Inflammatory macrophage treated with lipopolysaccharide for 1 hour (primary cell): Measurements from ENCODE around the gene ZNF750.
"Not testable (repeated sequence)": the region's sequence is repeated elsewhere in the genome, so short reads cannot be mapped to it uniquely, and the experiment has no call there.

Experiments
- DNase-seq, 2 donors: peaks; one replicate each; pipeline ENCODE4 v3.0.0-alpha.2; 2020 to 2022

ZNF750 gene

DNA sequence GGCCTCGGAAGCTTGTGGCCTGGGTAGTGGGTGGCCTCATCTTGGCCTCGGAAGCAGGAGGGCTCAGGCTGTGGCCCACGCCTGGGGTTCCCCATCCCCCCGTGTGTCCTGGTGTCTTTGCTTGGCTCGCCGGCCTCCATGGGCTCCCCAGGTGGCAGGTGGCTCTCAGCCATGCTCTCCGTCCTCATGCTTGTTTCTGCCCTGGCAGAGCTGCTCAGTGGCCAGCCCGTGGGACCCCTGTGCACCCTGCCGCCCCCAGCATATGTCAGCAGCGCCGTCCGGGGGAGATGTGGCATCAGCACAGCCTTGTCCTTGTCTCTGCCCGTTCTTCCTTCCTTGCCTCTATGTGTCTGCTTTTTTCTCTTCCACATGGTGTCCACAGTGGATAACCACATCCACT is 49.4 kb downstream of the ZNF750 start:
- no peak for DNase-seq

DNA sequence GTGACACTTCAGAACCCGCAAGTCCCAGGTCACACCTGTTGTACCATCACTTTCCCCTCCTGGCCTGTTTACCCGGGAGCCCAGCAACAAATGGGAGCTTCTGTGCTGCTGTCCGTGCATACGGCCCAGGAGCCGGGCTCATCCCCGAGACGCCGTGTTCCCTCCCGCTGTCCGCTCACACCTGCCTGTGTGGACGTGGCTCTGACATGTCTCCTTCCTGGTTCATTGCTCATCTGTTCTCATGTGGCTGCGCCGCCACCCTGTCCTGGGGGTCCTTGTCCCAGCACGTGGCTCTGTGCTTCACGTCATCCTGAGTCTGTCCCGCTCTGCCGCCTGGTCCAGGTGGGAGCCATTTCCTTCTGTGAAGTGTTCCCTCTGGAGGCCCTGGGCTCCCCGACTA is 50.0 kb downstream of the ZNF750 start:
- DNase-seq = no peak

DNA sequence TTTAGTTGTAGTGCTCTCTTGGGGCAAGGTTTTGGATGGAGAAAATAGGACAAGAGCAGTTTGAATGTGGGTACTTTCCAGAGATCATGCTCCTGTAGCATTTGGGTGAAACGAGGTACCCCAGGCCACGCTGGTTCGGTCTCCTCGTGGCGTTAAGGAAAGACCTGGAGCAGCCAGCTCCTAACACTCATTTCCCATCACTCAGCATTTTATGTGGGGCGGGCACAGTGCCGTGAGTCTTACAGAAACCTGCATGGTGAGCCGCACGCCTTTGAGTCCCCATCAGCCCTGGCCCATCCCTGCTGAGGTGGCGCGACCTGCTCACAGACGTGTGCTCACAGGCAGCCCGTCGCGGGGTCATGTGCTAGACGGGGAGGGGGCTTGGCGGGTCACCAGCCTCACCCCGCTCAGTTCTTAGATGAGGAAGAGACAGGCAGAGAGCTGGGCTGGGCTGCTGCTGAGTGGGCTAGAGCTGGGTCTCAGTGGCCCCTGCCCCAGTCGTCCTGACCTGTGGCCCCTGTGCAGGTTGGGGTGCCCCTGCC is 50.7 kb downstream of the ZNF750 start:
- DNase-seq = no peak

DNA sequence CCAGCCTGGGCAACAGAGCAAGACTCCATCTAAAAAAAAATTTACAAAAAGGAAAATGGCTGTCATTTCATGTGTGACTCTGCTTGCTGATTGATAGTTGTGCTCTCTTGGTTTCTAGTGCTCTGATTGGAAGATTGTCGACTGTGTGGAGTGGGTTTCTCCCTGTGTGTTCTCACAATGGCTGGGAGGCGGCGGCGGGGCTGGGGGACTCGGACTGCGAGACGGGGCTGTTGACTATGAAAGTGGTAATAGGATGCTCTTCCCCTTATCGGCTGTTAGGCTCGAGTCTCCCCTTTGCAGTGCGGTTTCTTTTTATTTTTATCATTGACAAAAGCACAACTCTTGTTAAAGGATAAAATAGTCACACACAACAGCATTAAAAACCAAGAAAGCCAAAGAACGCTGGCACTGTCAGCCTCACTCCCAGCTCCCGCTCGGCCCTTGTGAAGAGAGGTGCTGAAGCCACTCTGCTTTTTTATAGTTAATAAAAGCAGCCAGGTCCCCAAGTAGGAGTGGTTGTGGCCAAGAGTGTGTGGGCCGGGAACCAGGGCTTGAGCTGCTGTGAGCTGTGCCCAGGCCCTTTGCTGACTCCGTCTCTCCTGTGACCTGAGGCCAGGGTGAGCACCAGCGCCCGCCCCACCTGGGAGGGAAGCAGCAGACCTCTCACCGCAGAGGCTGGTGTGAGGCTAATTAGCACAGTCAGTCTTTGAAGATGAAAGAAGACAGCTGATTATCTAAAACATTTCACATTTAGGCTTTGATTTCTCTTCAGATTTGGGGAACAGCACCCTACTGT is 51.4 kb downstream of the ZNF750 start:
- DNase-seq = no peak

DNA sequence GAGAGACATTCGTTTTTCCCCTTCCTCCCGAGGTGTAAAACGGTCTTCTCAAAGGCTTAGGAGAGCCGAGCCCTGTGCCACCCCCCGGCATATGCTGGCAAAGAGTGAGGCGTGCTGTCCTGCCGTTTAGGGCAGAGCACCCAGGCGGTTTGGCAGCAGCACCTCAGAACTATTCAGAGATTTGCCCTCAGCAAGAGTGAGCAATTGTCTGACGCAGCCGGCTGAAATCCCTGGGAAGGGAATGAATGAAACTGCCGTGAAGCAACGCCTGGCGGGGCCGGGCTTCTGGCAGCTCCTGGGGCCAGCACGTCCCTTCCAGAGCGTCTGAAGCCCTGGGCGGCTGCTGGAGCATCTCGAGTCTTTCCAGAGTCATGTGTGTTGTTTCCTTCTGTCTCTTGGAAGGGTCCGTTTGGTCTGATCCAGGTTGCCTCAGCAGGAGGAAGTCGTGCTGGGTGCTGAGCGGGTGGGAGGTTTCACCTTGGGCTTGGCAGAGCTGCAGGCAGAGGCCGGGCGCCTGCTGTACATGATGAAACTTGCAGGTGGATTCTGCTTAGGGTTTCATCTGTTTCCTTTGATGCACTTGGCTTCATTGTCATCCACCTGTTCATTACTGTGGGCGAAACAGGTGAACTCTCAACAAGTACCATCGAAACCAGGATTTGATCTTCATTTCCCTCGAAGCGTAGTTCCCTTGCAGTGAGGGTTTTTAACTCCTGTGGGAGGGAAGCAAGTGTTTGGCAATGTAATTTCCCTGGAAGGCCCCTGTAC is 52.6 kb downstream of the ZNF750 start:
- DNase-seq = no peak

DNA sequence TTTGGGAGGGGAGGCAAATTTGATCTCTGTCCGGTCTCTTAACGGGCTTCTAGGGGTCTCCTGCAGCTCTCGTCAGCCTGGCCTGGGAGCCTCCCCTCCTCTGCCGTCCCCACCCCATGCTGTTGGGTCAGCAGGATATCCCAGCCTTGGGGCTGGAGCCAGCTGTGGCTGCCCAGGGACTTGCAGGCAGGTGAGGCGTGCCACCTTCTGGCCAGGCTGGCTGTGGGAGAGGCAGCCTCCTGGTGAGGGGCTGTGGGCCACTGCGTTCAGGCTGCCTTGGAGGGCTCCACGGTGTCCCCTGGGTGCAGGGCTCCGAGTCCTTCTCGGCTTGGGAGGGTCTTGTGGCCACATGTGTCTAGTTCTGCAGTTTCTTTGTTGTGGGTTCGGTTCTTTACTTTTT is 53.4 kb downstream of the ZNF750 start:
- DNase-seq = no peak

DNA sequence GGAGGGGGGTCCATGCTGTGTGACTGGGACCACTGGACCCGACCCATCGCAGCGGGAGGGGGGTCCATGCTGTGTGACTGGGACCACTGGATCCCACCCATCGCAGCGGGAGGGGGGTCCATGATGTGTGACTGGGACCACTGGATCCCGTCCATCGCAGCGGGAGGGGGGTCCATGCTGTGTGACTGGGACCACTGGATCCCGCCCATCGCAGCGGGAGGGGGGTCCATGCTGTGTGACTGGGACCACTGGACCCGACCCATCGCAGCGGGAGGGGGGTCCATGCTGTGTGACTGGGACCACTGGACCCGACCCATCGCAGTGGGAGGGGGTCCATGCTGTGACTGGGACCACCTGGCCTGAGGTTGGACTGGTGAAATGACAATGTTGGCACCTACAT is 54.2 kb downstream of the ZNF750 start:
- not testable (repeated sequence) for DNase-seq

DNA sequence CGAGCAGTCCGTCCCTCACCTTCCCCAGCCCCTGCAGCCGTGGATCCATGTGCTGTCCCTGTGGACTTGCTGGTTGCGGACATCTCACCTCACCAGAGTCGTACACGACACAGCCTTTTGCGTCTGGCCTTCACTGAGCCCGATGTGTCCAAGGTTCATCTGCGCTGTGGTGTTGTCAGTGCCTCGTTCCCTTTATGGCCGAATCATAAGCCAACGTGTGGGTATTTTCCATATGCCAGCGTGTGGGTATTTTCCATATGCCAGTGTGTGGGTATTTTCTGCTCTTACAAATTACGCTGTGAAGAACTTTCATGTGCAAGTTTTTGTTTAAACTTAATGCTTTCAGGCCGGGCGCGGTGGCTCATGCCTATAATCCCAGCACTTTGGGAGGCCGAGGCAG is 56.3 kb downstream of the ZNF750 start:
- no peak for DNase-seq

DNA sequence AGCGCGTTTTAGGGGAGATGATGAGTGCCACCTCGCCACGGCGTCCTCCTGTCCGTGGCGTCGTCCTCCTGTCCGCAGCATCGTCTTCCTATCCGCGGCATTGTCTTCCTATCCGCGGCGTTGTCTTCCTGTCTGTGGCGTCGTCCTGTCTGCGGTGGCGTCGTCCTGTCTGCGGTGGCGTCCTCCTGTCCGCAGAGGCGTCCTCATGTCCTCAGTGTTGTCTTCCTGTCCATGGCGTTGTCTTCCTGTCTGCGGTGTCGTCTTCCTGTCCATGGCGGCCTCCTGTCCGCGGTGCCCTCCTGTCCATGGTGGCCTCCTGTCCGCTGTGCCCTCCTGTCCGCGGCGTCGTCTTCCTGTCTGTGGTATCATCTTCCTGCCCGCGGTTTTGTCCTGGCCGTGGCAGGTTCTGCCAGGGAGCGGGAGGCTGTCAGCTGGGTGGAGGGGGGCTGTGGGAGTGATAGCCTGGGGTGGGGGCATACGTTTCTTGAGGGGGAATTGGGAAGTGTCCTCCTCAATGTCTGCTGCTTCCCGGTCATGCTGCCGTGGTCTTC is 57.1 kb downstream of the ZNF750 start:
- no peak for DNase-seq

DNA sequence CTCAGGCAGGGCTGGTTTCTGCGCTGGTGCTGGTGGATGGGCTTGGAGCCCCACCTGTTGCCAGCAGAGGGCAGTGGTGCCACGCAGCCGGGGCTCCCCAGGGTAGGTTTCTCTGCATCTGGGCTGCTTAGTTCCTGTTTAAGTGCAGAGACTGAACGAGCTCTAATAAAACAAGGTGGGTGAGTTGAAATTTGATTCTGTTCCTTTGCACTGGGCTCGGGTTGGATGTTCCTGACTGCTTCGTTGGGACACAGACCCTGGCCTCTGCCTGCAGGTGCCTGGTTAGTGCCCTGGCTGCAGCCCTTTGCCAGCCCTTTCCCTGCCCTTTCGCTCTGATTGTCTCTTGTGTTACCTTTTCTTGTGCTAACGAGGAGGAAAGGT is 57.9 kb downstream of the ZNF750 start:
- DNase-seq = peak; percentile 62 to 92

DNA sequence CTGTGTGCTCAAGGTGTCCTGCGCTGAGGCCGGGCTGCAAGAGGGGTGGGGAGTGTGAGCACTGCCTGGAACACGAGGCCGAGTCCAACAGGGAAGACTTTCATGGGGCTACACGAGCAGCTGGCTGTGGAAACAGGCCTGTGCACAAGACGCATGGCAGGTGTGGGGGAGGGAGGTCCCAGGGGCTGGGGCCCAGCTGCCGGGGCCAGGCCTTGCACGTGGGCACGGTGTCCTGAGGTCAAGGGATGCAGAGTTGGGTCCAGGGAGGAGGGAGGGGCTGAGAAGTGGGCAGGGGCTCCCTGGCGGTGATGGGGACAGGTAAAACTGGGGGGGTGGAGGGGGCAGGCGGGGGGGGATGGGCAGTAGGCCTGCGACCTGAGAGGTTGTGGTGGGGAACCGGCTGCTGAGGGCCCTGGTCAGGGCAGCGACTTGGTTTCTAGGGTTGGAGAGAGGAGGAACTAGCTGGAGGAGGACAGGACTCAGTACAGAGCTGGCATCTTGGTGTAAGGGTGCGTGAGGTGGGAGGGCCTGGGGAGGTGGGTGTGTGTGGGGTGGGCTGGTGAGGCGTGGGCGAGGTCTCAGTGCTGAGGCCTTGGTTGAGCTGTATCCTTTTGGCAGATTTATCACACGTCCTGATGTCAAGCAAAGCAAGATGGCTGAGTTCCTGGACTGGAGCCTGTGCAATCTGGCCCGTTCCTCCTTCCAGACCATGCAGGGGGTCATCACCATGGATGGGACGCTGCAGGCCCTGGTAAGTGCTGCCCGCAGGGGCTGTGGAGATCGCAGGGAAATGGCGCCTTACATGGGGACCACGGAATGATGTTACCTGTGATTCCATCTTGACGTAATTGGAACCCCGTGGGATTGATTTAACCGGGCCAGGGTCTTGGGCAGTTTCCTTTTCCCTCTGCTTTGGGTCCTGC is 58.6 kb downstream of the ZNF750 start:
- DNase-seq = no peak

DNA sequence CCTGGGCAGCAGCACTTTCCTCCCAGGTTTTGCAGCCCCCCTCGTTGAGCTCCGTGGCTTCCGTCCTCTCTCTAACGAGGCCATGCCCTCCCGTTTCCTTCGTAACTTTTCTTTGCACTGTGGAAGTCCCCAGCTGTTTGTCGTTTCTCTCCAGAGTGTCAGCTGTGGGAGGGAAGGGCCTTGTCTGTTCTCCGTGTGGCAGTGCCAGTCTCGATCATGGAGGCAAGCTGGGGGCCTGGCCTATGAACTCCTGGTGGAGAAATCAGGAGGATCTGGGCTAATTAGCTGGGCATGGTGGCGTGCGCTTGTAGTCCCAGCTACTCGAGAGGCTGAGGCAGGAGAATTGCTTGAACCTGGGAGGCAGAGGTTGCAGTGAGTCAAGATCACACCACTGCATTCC is 59.6 kb downstream of the ZNF750 start:
- DNase-seq = no peak

DNA sequence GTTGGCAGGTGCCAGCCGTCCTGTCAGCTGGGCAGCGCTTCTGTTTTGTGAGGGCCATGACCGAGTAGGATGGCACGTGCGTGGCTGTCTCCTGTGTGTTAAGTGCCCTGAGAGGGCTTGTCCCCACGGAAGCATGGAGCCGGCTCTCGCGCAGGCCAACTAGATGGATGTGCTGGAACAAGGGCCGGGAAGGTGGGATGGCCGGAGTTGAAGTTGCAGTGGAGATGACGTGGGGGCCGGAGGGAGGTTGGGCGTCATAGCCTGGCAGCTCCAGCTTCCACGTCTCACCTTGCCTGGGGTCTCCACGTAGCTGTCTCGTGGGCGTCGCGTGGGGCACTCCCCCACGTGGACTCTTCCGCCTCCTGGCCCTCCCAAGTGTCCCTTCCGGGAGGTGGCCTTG is 60.3 kb downstream of the ZNF750 start:
- DNase-seq = no peak
